CD4-positive, alpha-beta memory T cell (primary cell): Measurements from ENCODE around the gene NDUFB6. TPM values are rescaled to one million over a fixed set of nuclear protein-coding genes. Genes with fewer than 3 reads are reported as not detected.

Experiments
- CTCF ChIA-PET: fragments of 350-600 bp; sonication (Branson Sonifier 250); formaldehyde crosslinking; loops from one replicate; lab custom pipeline; 2021; ENCODE audit warnings: inconsistent platforms; ENCODE audit not compliant: partially characterized antibody; lab: Charles Lee
- POLR2A ChIA-PET: fragments of 350-600 bp; sonication (Branson Sonifier 250); formaldehyde crosslinking; loops from one replicate; lab custom pipeline; 2021; ENCODE audit not compliant: partially characterized antibody; lab: Charles Lee
- DNase-seq, 5 donors: peaks; one replicate each; pipeline versions ENCODE4 v3.0.0 to v3.0.0-alpha.2; 2020 to 2022; ENCODE audit warnings: mixed read lengths in 1 of 5
- H3K27ac ChIP-seq: one replicate; pipeline ENCODE4 v1.7.0; 2013; ENCODE audit warnings: low read depth, low read length
- H3K27me3 ChIP-seq: 2 replicates; pipeline ENCODE4 v1.7.0; 2013; ENCODE audit warnings: mild to moderate bottlenecking, low read length, moderate library complexity; ENCODE audit not compliant: insufficient read depth
- H3K36me3 ChIP-seq: 2 replicates; pipeline ENCODE4 v1.7.0; 2013; ENCODE audit warnings: mild to moderate bottlenecking, low read length, moderate library complexity; ENCODE audit not compliant: insufficient read depth
- H3K4me1 ChIP-seq: 2 replicates; pipeline ENCODE4 v1.7.0; 2013; ENCODE audit warnings: mild to moderate bottlenecking, low read length, moderate library complexity; ENCODE audit not compliant: insufficient read depth
- H3K4me3 ChIP-seq, 2 donors: one replicate each; pipeline ENCODE4 v1.7.0; 2013; ENCODE audit warnings: low read length in 2 of 2, mild to moderate bottlenecking in 1 of 2
- H3K9me3 ChIP-seq, 2 donors: one replicate each; pipeline ENCODE4 v1.7.0; 2013; ENCODE audit warnings: low read length in 2 of 2, control low read depth in 1 of 2; ENCODE audit not compliant: control insufficient read depth in 1 of 2
- H3K27ac Mint-ChIP-seq, 7 donors: one replicate each; pipeline ENCODE4 v1.8.0; 2020 to 2021; ENCODE audit warnings: mixed read lengths in 7 of 7, mild to moderate bottlenecking in 6 of 7, inconsistent platforms in 3 of 7, moderate library complexity in 3 of 7
- H3K27me3 Mint-ChIP-seq, 2 donors: one replicate each; pipeline ENCODE4 v1.8.0; 2020 to 2021; ENCODE audit warnings: mixed read lengths in 2 of 2
- H3K36me3 Mint-ChIP-seq, 2 donors: one replicate each; pipeline ENCODE4 v1.8.0; 2020 to 2021; ENCODE audit warnings: mixed read lengths in 2 of 2, inconsistent platforms in 1 of 2, mild to moderate bottlenecking in 1 of 2
- H3K4me1 Mint-ChIP-seq, 4 donors: one replicate each; pipeline ENCODE4 v1.8.0; 2020 to 2021; ENCODE audit warnings: mixed read lengths in 4 of 4, mild to moderate bottlenecking in 1 of 4
- H3K4me3 Mint-ChIP-seq, 8 donors: one replicate each; pipeline ENCODE4 v1.8.0; 2020 to 2021; ENCODE audit warnings: mixed read lengths in 8 of 8, mild to moderate bottlenecking in 7 of 8, moderate library complexity in 6 of 8, inconsistent platforms in 3 of 8
- H3K9me3 Mint-ChIP-seq, 8 donors: one replicate each; pipeline ENCODE4 v1.8.0; 2020 to 2021; ENCODE audit warnings: mixed read lengths in 8 of 8, mild to moderate bottlenecking in 5 of 8, inconsistent platforms in 3 of 8, moderate library complexity in 1 of 8
- intact Hi-C: fragments of 100-400 bp; cut with micrococcal nuclease; formaldehyde crosslinking; loops from one replicate; pipeline ENCODE4 v1.15.1; 2023
- polyA plus RNA-seq, 2 donors: library from polyadenylated mRNA; unstranded; fragments of 300-500 nt; fragmentation: Illumina TruSeq; gene quantifications; one replicate each; pipeline ENCODE4 v1.2.3, GENCODE V29; 2021
- total RNA-seq, 2 experiments: library from RNA; stranded (reverse); gene quantifications; one replicate each; pipeline ENCODE4 v1.2.3, GENCODE V29; 2021

The NDUFB6 gene
- total and polyA plus RNA-seq, 4 experiments from 2014 or later = 18.2 to 83.7 (median 43.2) TPM

GRCh38 chr9:32516241-32516640, 56.7 kb downstream of the NDUFB6 start:
- Histone ChIP-seq H3K27ac (no peak overlapping the region), H3K36me3 (no peaks in the 10 kb centered on the region), H3K4me1 (peaks cover 8% of the 10 kb centered on the region), H3K4me3 (no peak overlapping the region), H3K27me3 (no peaks in the 10 kb centered on the region), H3K9me3 (no peaks in the 10 kb centered on the region)
- POLR2A ChIA-PET = no interaction called here
- Mint-ChIP-seq H3K9me3 (peaks cover 2 to 13% (median 5%) of the 10 kb centered on the region in 8 donors), H3K27me3 (no peaks in the 10 kb centered on the region), H3K4me3 (peak overlapping the region in 1 of 8 donors; percentile 41), H3K27ac (peak overlapping the region in 5 of 7 donors; percentile 6 to 32 (median 20)), H3K36me3 (peaks cover 38 to 40% of the 10 kb centered on the region in 2 donors), H3K4me1 (peaks cover 38 to 59% (median 49%) of the 10 kb centered on the region in 4 donors)
- no peak for DNase-seq
- intact Hi-C loops = no loop called here
- CTCF ChIA-PET = no interaction called here

- peaks cover 6 to 7% of the 10 kb centered on the region in 2 donors for H3K36me3 Mint-ChIP-seq
- no peak for DNase-seq
- Histone ChIP-seq H3K27ac (no peak overlapping the region), H3K4me3 (no peak overlapping the region), H3K9me3 (no peaks in the 10 kb centered on the region), H3K27me3 (no peaks in the 10 kb centered on the region), H3K36me3 (no peaks in the 10 kb centered on the region), H3K4me1 (no peaks in the 10 kb centered on the region)
- ChIA-PET CTCF (interaction anchor here (1.4 to 3.4 kb wide), 2 partner anchors 17 to 73 kb away, joined by 4 to 17 read pairs; partner anchors contain the start of gene RIGI), POLR2A (interaction anchor here (1.3 kb wide), 1 partner anchor 63 kb away, joined by 3 read pairs; no protein-coding TSS in a partner anchor)
- H3K27ac Mint-ChIP-seq = peak overlapping the region in 5 of 7 donors; percentile 23 to 69 (median 33)
- peak overlapping the region in 1 of 8 donors; percentile 23 for H3K4me3 Mint-ChIP-seq
- H3K27me3 Mint-ChIP-seq = no peaks in the 10 kb centered on the region
- H3K9me3 Mint-ChIP-seq = peaks cover 0 to 4% (median under 1%) of the 10 kb centered on the region in 8 donors
- peaks cover 41 to 55% (median 51%) of the 10 kb centered on the region in 4 donors for H3K4me1 Mint-ChIP-seq
- intact Hi-C loops = no loop called here
Observed at GRCh38 chr9:32508728-32509127, 64.2 kb downstream of the NDUFB6 start.

- CTCF ChIA-PET = interaction anchor here (0.8 kb wide), 1 partner anchor 71 kb away, joined by 5 read pairs; no protein-coding TSS in a partner anchor
Observed at GRCh38 chr9:32503008-32503407, 70.0 kb downstream of the NDUFB6 start.

More at GRCh38 chr9:32503008-32503407, 70.0 kb downstream of the NDUFB6 start:
- intact Hi-C loops = no loop called here
- peaks cover 11% of the 10 kb centered on the region for H3K36me3 ChIP-seq
- no peak overlapping the region for H3K4me3 ChIP-seq
- H3K27ac ChIP-seq = no peak overlapping the region
- H3K4me1 ChIP-seq = no peaks in the 10 kb centered on the region
- peaks cover 25 to 36% of the 10 kb centered on the region in 2 donors for H3K36me3 Mint-ChIP-seq
- no peaks in the 10 kb centered on the region for H3K9me3 Mint-ChIP-seq
- H3K4me3 Mint-ChIP-seq = no peak overlapping the region
- H3K9me3 ChIP-seq = no peaks in the 10 kb centered on the region
- no peaks in the 10 kb centered on the region for H3K27me3 Mint-ChIP-seq
- peak overlapping the region; percentile 3 to 82 (median 63) for H3K27ac Mint-ChIP-seq
- POLR2A ChIA-PET = interaction anchor here (1.2 kb wide), 1 partner anchor 23 kb away, joined by 3 read pairs; the partner anchor contains the start of gene RIGI
- H3K4me1 Mint-ChIP-seq = peaks cover 7 to 16% (median 9%) of the 10 kb centered on the region in 4 donors
- no peak for DNase-seq
- no peaks in the 10 kb centered on the region for H3K27me3 ChIP-seq

Other genes starting within 250 kb of the NDUFB6 start
- 1 to 10 TPM; 7.9 to 9.1 TPM for gene ACO1, start 188.5 kb downstream of the NDUFB6 start, total RNA-seq
- 10 to 100 TPM in 1 of 2 donors, 1 to 10 TPM in 1; 9.2 to 11.9 TPM for gene ACO1, start 188.5 kb downstream of the NDUFB6 start, polyA plus RNA-seq
- 10 to 100 TPM; 29.0 to 32.0 TPM for gene RIGI, start 47.0 kb downstream of the NDUFB6 start, total RNA-seq
- gene RIGI, start 47.0 kb downstream of the NDUFB6 start, polyA plus RNA-seq = 10 to 100 TPM; 19.4 to 22.1 TPM
- gene SMIM27, start 20.8 kb downstream of the NDUFB6 start, total RNA-seq = 10 to 100 TPM; 32.1 to 37.8 TPM
- 100 to 1,000 TPM in 1 of 2 donors, 10 to 100 TPM in 1; 42.4 to 115 TPM for gene SMIM27, start 20.8 kb downstream of the NDUFB6 start, polyA plus RNA-seq
- 10 to 100 TPM; 24.1 to 24.6 TPM for gene TOPORS, start 20.6 kb downstream of the NDUFB6 start, total RNA-seq
- gene TOPORS, start 20.6 kb downstream of the NDUFB6 start, polyA plus RNA-seq = 10 to 100 TPM; 24.4 to 32.4 TPM
- under 1 TPM; 0.06 to 0.12 TPM for gene TAF1L, start 62.5 kb upstream of the NDUFB6 start, total RNA-seq
- not detected for gene TAF1L, start 62.5 kb upstream of the NDUFB6 start, polyA plus RNA-seq
- gene TMEM215, start 210.4 kb upstream of the NDUFB6 start, total RNA-seq = not detected
- not detected for gene TMEM215, start 210.4 kb upstream of the NDUFB6 start, polyA plus RNA-seq